Adrenal gland (tissue), 5 donors: ENCODE data around the gene RPRD1A.

Experiments used
- POLR2A ChIP-seq, 2 donors: fragments of 450-650 bp; IDR thresholded peaks; one replicate each; pipeline ENCODE4 v1.6.1; 2017; ENCODE audit warnings: antibody characterized with exemption in 2 of 2, mild to moderate bottlenecking in 2 of 2, moderate library complexity in 1 of 2
- TF ChIP-seq, protein P1 (sequence below), 6 experiments: fragments of 450-650 bp in 4 of 6; fragments of 200-600 bp in 2 of 6; sonication (generic) in 1 of 6; IDR thresholded peaks; 1 replicate in 5 of 6; 2 replicates in 1 of 6; pipeline versions ENCODE4 v1.5.1 to v1.8.0; 2016 to 2021; ENCODE audit warnings: antibody characterized with exemption in 6 of 6, mild to moderate bottlenecking in 2 of 6, moderate library complexity in 1 of 6
- donor health status: DM: no; HTN: no; CAD: no.

DNA sequence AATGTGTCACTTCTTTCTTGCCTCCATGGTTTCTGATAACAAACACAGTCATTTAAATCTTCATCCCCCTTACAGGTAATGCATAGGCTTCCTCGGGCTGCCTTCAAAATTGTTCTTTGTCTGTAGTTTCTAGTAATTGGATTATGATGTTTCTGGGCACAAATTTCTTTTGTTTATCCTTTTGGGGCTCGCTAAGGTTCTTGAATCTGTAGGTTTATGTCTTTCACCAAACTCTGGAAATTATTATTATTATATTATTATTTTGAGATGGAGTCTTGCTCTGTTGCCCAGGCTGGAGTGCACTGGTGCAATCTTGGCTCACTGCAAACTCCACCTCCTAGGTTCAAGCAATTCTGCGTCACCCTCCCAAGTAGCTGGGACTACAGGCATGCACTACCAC, 111.1 kb downstream of the RPRD1A start:
- TF ChIP-seq, protein P1, sequence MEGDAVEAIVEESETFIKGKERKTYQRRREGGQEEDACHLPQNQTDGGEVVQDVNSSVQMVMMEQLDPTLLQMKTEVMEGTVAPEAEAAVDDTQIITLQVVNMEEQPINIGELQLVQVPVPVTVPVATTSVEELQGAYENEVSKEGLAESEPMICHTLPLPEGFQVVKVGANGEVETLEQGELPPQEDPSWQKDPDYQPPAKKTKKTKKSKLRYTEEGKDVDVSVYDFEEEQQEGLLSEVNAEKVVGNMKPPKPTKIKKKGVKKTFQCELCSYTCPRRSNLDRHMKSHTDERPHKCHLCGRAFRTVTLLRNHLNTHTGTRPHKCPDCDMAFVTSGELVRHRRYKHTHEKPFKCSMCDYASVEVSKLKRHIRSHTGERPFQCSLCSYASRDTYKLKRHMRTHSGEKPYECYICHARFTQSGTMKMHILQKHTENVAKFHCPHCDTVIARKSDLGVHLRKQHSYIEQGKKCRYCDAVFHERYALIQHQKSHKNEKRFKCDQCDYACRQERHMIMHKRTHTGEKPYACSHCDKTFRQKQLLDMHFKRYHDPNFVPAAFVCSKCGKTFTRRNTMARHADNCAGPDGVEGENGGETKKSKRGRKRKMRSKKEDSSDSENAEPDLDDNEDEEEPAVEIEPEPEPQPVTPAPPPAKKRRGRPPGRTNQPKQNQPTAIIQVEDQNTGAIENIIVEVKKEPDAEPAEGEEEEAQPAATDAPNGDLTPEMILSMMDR (IDR thresholded peaks at IDR 0.05), result no peak
- TF ChIP-seq POLR2A (IDR thresholded peaks at IDR 0.05), result no peak
